Kidney (tissue), 14 donors: ENCODE results near the gene BUD31. TPM values are rescaled to one million over a fixed set of nuclear protein-coding genes. Genes with fewer than 3 reads are reported as not detected.

ENCODE experiments used
- DNase-seq, 5 donors: peaks; one replicate each; pipeline ENCODE4 v3.0.0-alpha.2; 2013 to 2020
- FAIRE-seq: peaks from 2 replicates; lab custom pipeline; 2012; peaks lifted over from hg19 to GRCh38; lab: Jason Lieb, UNC
- H3K27ac ChIP-seq, 2 donors: one replicate each; pipeline ENCODE4 v1.7.0; 2013; ENCODE audit warnings: low read depth in 2 of 2, low read length in 2 of 2, inconsistent platforms in 1 of 2
- H3K27me3 ChIP-seq: one replicate; pipeline ENCODE4 v1.7.1; 2013; ENCODE audit warnings: low read length, inconsistent platforms; ENCODE audit not compliant: control insufficient read depth, insufficient read depth
- H3K36me3 ChIP-seq, 3 donors: one replicate each; pipeline versions ENCODE4 v1.7.0 to v1.7.1; 2013; ENCODE audit warnings: low read length in 3 of 3, control low read depth in 1 of 3, inconsistent platforms in 1 of 3; ENCODE audit not compliant: insufficient read depth in 3 of 3, control insufficient read depth in 2 of 3
- H3K4me1 ChIP-seq, 3 donors: one replicate each; pipeline versions ENCODE4 v1.7.0 to v1.7.1; 2013; ENCODE audit warnings: low read length in 3 of 3, inconsistent platforms in 1 of 3, low read depth in 1 of 3; ENCODE audit not compliant: control insufficient read depth in 2 of 3, insufficient read depth in 2 of 3
- H3K4me3 ChIP-seq, 3 donors: one replicate each; pipeline versions ENCODE4 v1.7.0 to v1.8.1; 2013; ENCODE audit warnings: low read length in 3 of 3, control low read depth in 1 of 3, inconsistent platforms in 1 of 3
- H3K9ac ChIP-seq, 3 donors: one replicate each; pipeline versions ENCODE4 v1.7.0 to v1.7.1; 2013; ENCODE audit warnings: low read length in 3 of 3, control low read depth in 1 of 3, inconsistent platforms in 1 of 3
- H3K9me3 ChIP-seq, 3 donors: one replicate each; pipeline versions ENCODE4 v1.7.0 to v1.7.1; 2013; ENCODE audit warnings: low read length in 3 of 3, control low read depth in 1 of 3, inconsistent platforms in 1 of 3; ENCODE audit not compliant: control insufficient read depth in 2 of 3, insufficient read depth in 1 of 3
- intact Hi-C: fragments of 100-400 bp; cut with DNase I; formaldehyde crosslinking; loops from one replicate; pipeline ENCODE4 v1.11.1; 2022
- polyA plus RNA-seq: library from polyadenylated mRNA; stranded (reverse); fragments of 350-450 nt; fragmentation: Illumina TruSeq; extraction: RNeasy Lipid Tissue Mini Kit (QIAGEN cat#74804); gene quantifications from one replicate; pipeline ENCODE4 v1.2.3, GENCODE V29; 2014; ENCODE audit warnings: low read depth, low replicate concordance; ENCODE audit not compliant: insufficient read depth
- total RNA-seq: library from RNA; stranded (reverse); fragmentation: NEBNext Ultra II Directional; extraction: Animal tissue kit (Norgen Biotek cat#: 25700); gene quantifications from one replicate; pipeline ENCODE4 v1.2.1, GENCODE V29; 2021
- TF ChIP-seq, protein P1 (sequence below): IDR thresholded peaks from 3 replicates; pipeline ENCODE4 v1.5.1; 2012; ENCODE audit warnings: mild to moderate bottlenecking, moderate library complexity, borderline replicate concordance; ENCODE audit not compliant: insufficient read depth; ENCODE audit errors: extremely low read depth
- donor health status: control.
- donor health status: control.
- donor health status: control.
- donor health status: control.
- donor health status: control.
- donor health status: DM: yes; HTN: yes; CAD: no.
- donor health status: Normal renal cell carcinoma (clear cell type).

BUD31 gene
- total and polyA plus RNA-seq, 2 donors from 2014 or later = 79.0 to 141 TPM

DNA sequence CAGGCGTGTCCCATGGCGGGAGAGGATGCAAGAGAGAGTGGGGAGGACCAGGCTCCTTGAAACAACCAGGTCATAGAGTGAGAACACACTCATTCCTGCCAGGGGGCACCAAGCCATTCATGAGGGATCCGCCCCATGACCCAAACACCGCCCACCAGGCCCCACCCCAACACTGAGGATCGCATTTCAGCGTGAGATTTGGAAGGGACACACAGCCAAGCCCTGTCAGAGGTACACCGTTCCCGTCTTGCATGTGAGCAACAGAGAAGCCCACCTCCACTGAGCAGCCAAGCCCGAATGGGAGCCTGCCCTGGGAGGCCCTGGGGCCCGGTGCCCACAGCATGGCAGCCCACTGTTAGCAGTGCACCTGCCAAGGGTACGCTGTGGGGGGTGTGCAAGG is 42.1 kb upstream of the BUD31 start:
- DNase-seq (peak in 1 of 5 donors; percentile 61), FAIRE-seq (no peak)
- no peak overlapping the region for H3K9ac ChIP-seq
- TF ChIP-seq, protein P1, sequence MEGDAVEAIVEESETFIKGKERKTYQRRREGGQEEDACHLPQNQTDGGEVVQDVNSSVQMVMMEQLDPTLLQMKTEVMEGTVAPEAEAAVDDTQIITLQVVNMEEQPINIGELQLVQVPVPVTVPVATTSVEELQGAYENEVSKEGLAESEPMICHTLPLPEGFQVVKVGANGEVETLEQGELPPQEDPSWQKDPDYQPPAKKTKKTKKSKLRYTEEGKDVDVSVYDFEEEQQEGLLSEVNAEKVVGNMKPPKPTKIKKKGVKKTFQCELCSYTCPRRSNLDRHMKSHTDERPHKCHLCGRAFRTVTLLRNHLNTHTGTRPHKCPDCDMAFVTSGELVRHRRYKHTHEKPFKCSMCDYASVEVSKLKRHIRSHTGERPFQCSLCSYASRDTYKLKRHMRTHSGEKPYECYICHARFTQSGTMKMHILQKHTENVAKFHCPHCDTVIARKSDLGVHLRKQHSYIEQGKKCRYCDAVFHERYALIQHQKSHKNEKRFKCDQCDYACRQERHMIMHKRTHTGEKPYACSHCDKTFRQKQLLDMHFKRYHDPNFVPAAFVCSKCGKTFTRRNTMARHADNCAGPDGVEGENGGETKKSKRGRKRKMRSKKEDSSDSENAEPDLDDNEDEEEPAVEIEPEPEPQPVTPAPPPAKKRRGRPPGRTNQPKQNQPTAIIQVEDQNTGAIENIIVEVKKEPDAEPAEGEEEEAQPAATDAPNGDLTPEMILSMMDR = no peak
- peaks cover 0 to 15% (median 14%) of the 10 kb centered on the region in 3 donors for H3K36me3 ChIP-seq
- no peak overlapping the region for H3K4me3 ChIP-seq
- H3K9me3 ChIP-seq = no peaks in the 10 kb centered on the region
- intact Hi-C loops = no loop called here
- H3K27ac ChIP-seq = no peak overlapping the region
- no peaks in the 10 kb centered on the region for H3K4me1 ChIP-seq
- no peaks in the 10 kb centered on the region for H3K27me3 ChIP-seq

DNA sequence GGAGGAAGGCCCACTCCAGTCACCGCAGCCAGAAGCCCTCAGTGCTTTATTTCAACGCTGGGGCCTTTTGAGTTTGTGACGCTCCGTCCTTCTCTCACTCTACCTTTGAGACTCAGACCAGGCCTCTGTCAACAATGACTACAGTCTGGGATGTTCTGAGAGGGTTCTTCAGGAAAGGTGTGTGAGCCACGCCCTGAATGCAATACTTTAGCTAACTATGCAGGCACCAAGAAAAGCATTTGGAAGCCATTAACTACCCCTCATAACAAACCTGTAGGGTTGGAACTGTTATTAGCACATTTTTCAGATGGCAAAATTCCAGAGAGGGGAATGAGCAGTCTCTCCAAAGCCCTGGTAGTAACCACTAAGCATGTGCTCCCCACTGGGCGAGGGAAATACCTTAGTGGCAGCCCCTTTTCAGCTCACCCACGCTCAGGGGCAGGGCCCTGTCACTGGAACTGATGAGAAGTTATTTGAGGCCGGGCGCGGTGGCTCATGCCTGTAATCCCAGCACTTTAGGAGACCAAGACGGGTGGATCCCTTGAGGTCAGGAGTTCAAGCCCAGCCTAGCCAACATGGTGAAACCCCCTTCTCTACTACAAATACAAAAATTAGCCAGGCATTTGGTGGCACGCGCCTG is 39.9 kb upstream of the BUD31 start:
- no peak overlapping the region for H3K27ac ChIP-seq
- DNase-seq (peak in 2 of 5 donors; percentile 29 to 42), FAIRE-seq (no peak)
- TF ChIP-seq, protein P1 = no peak
- no peak overlapping the region for H3K9ac ChIP-seq
- intact Hi-C loops = no loop called here
- peaks cover 0 to 6% (median 0%) of the 10 kb centered on the region in 3 donors for H3K4me1 ChIP-seq
- H3K4me3 ChIP-seq = no peak overlapping the region
- H3K36me3 ChIP-seq = peaks cover 0 to 9% (median 9%) of the 10 kb centered on the region in 3 donors
- H3K27me3 ChIP-seq = no peaks in the 10 kb centered on the region
- H3K9me3 ChIP-seq = no peaks in the 10 kb centered on the region

DNA sequence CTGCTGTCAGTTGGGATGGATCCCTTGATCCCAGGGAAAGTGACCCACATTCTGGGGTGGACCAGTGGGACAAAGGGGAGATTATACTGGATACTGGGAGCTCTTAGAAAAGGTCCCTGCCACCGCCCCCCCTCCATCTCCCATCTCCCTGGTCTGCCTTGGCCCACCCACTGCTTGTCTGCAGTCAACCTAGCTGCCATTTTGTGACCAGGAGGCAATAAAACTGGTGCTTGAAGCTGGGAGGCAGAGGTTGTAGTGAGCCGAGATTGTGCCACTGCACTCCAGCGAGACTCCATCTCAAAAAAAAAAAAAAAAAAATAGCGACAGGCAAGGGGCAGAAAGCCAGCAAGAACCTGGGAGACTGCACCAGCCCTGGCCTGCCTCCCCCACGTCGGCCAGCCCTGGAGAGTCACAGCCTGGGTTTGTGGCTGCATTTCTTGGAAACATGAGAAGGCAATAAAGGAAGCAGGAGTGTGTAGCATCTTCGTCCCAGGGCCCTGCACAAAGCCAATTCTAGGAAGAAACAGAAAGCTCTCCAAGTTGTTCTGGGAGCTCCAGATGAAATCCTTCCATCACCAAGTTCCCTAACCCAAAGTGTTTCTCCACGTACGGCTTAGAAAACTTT is 38.9 kb upstream of the BUD31 start:
- no peak overlapping the region for H3K27ac ChIP-seq
- DNase-seq = peak in 4 of 5 donors; percentile 80 to 87 (median 82)
- H3K4me3 ChIP-seq = no peak overlapping the region
- peaks cover 0 to 7% (median 6%) of the 10 kb centered on the region in 3 donors for H3K36me3 ChIP-seq
- H3K9me3 ChIP-seq = no peaks in the 10 kb centered on the region
- intact Hi-C loops = no loop called here
- FAIRE-seq = no peak
- H3K9ac ChIP-seq = no peak overlapping the region
- H3K27me3 ChIP-seq = no peaks in the 10 kb centered on the region
- TF ChIP-seq, protein P1 = no peak
- peaks cover 0 to 7% (median 0%) of the 10 kb centered on the region in 3 donors for H3K4me1 ChIP-seq
